WTC11 (cell line): Measurements from ENCODE around the gene SRPX.

Experiments used
- ATF1 ChIP-seq: sonication (generic); formaldehyde crosslinking; IDR thresholded peaks from 2 replicates; pipeline ENCODE4 v1.8.1; 2023; ENCODE audit warnings: mild to moderate bottlenecking, moderate library complexity, missing genetic modification reagents
- CBFB ChIP-seq: sonication (generic); formaldehyde crosslinking; IDR thresholded peaks from 2 replicates; pipeline ENCODE4 v1.8.1; 2022; ENCODE audit warnings: mild to moderate bottlenecking, low read depth, missing genetic modification reagents
- CREB1 ChIP-seq: sonication (generic); formaldehyde crosslinking; IDR thresholded peaks from 2 replicates; pipeline ENCODE4 v1.8.0; 2023; ENCODE audit warnings: mild to moderate bottlenecking, missing genetic modification reagents
- NFYB ChIP-seq: sonication (generic); formaldehyde crosslinking; conservative IDR thresholded peaks from 2 replicates; pipeline ENCODE4 v1.8.0; 2022; ENCODE audit warnings: low read depth, missing genetic modification reagents
- TEAD4 ChIP-seq: sonication (generic); formaldehyde crosslinking; IDR thresholded peaks from 2 replicates; pipeline ENCODE4 v1.8.0; 2022; ENCODE audit warnings: mild to moderate bottlenecking, missing genetic modification reagents
- TF ChIP-seq, protein P1 (sequence below): fragments of 200-600 bp; IDR thresholded peaks from 2 replicates; pipeline ENCODE4 v1.8.0; 2022; ENCODE audit warnings: antibody characterized with exemption
- TF ChIP-seq, protein P2 (sequence below): sonication (generic); formaldehyde crosslinking; IDR thresholded peaks from 2 replicates; pipeline ENCODE4 v1.8.0; 2022; ENCODE audit warnings: mild to moderate bottlenecking, missing genetic modification reagents
- TF ChIP-seq, protein P3 (sequence below): sonication (generic); formaldehyde crosslinking; IDR thresholded peaks from 2 replicates; pipeline ENCODE4 v1.8.1; 2023; ENCODE audit warnings: mild to moderate bottlenecking, missing genetic modification reagents
- TF ChIP-seq, protein P4 (sequence below): sonication (generic); formaldehyde crosslinking; IDR thresholded peaks from 2 replicates; pipeline ENCODE4 v1.8.1; 2022; ENCODE audit warnings: mild to moderate bottlenecking, missing genetic modification reagents, moderate library complexity, borderline replicate concordance
- TF ChIP-seq, protein P5 (sequence below): sonication (generic); formaldehyde crosslinking; IDR thresholded peaks from 2 replicates; pipeline ENCODE4 v1.8.1; 2022; ENCODE audit warnings: low read depth, missing genetic modification reagents, borderline replicate concordance

DNA sequence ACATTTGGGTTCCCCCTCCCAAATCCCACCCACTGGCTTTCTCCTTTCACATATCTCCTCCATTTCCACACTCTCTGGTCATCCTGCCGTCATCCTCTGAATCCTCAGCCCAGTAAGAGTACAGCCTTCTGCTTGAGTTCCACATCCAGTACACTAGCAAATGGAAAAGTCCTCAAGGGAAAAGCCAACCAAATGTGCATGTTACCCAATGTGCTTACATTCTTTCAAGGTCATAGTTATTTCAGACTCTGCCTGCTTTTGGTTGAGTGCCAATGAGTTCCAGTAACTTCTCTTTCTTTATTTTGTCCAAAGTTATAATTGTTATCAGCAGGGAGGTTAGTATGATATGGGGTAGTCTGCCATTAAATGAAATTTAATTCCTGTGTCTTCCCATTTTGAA, 78.1 kb downstream of the SRPX start:
- TF ChIP-seq, protein P1, sequence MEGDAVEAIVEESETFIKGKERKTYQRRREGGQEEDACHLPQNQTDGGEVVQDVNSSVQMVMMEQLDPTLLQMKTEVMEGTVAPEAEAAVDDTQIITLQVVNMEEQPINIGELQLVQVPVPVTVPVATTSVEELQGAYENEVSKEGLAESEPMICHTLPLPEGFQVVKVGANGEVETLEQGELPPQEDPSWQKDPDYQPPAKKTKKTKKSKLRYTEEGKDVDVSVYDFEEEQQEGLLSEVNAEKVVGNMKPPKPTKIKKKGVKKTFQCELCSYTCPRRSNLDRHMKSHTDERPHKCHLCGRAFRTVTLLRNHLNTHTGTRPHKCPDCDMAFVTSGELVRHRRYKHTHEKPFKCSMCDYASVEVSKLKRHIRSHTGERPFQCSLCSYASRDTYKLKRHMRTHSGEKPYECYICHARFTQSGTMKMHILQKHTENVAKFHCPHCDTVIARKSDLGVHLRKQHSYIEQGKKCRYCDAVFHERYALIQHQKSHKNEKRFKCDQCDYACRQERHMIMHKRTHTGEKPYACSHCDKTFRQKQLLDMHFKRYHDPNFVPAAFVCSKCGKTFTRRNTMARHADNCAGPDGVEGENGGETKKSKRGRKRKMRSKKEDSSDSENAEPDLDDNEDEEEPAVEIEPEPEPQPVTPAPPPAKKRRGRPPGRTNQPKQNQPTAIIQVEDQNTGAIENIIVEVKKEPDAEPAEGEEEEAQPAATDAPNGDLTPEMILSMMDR, result no peak
- TF ChIP-seq CREB1 (CRISPR knock-in tag) (no peak), CBFB (CRISPR knock-in tag) (no peak), ATF1 (CRISPR knock-in tag) (no peak), NFYB (CRISPR knock-in tag) (no peak), TEAD4 (CRISPR knock-in tag) (no peak)
- TF ChIP-seq, protein P2, sequence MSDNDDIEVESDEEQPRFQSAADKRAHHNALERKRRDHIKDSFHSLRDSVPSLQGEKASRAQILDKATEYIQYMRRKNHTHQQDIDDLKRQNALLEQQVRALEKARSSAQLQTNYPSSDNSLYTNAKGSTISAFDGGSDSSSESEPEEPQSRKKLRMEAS, result no peak
- TF ChIP-seq, protein P3, sequence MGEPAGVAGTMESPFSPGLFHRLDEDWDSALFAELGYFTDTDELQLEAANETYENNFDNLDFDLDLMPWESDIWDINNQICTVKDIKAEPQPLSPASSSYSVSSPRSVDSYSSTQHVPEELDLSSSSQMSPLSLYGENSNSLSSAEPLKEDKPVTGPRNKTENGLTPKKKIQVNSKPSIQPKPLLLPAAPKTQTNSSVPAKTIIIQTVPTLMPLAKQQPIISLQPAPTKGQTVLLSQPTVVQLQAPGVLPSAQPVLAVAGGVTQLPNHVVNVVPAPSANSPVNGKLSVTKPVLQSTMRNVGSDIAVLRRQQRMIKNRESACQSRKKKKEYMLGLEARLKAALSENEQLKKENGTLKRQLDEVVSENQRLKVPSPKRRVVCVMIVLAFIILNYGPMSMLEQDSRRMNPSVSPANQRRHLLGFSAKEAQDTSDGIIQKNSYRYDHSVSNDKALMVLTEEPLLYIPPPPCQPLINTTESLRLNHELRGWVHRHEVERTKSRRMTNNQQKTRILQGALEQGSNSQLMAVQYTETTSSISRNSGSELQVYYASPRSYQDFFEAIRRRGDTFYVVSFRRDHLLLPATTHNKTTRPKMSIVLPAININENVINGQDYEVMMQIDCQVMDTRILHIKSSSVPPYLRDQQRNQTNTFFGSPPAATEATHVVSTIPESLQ (CRISPR knock-in tag), result no peak
- TF ChIP-seq, protein P4, sequence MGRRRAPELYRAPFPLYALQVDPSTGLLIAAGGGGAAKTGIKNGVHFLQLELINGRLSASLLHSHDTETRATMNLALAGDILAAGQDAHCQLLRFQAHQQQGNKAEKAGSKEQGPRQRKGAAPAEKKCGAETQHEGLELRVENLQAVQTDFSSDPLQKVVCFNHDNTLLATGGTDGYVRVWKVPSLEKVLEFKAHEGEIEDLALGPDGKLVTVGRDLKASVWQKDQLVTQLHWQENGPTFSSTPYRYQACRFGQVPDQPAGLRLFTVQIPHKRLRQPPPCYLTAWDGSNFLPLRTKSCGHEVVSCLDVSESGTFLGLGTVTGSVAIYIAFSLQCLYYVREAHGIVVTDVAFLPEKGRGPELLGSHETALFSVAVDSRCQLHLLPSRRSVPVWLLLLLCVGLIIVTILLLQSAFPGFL, result no peak
- TF ChIP-seq, protein P5, sequence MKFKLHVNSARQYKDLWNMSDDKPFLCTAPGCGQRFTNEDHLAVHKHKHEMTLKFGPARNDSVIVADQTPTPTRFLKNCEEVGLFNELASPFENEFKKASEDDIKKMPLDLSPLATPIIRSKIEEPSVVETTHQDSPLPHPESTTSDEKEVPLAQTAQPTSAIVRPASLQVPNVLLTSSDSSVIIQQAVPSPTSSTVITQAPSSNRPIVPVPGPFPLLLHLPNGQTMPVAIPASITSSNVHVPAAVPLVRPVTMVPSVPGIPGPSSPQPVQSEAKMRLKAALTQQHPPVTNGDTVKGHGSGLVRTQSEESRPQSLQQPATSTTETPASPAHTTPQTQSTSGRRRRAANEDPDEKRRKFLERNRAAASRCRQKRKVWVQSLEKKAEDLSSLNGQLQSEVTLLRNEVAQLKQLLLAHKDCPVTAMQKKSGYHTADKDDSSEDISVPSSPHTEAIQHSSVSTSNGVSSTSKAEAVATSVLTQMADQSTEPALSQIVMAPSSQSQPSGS (CRISPR knock-in tag), result no peak
